Measurements from ENCODE around the gene RDH11.
"Not testable (repeated sequence)": the region's sequence is repeated elsewhere in the genome, so short reads cannot be mapped to it uniquely, and the experiment has no call there.

Gene RDH11

GRCh38 chr14:67695394-67695949 is at the start of gene RDH11:
Gene RDH11 (minus strand): TSS chr14:67695764. CDS start chr14:67695703, 61 bp downstream.
- peak; percentile 96 for DNase-seq (ENCODE audit: low spot score)

GRCh38 chr14:67744046-67744445 is 48.5 kb upstream of the RDH11 start:
- no peak for DNase-seq (ENCODE audit: low spot score)

- DNase-seq (ENCODE audit: low spot score), result peak; percentile 64
These were observed 43.4 kb upstream of the RDH11 start for GRCh38 chr14:67738740-67739504.

GRCh38 chr14:67736771-67737170 is 41.2 kb upstream of the RDH11 start:
- DNase-seq (ENCODE audit: low spot score), result no peak

- no peak for DNase-seq (ENCODE audit: low spot score)
These were observed 40.0 kb upstream of the RDH11 start for GRCh38 chr14:67735336-67736147.

- peak; percentile 49 for DNase-seq (ENCODE audit: low spot score)
These were observed 39.1 kb upstream of the RDH11 start for GRCh38 chr14:67734675-67735074.

GRCh38 chr14:67733616-67734015 is 38.1 kb upstream of the RDH11 start:
- DNase-seq (ENCODE audit: low spot score), result no peak

GRCh38 chr14:67729072-67729885 is 33.7 kb upstream of the RDH11 start:
- DNase-seq (ENCODE audit: low spot score), result no peak

- DNase-seq (ENCODE audit: low spot score), result no peak
These were observed 32.7 kb upstream of the RDH11 start for GRCh38 chr14:67728258-67728657.

GRCh38 chr14:67727361-67727760 is 31.8 kb upstream of the RDH11 start:
- DNase-seq (ENCODE audit: low spot score), result no peak

GRCh38 chr14:67725171-67725570 is 29.6 kb upstream of the RDH11 start:
- DNase-seq (ENCODE audit: low spot score), result no peak

GRCh38 chr14:67722293-67722692 is 26.7 kb upstream of the RDH11 start:
- no peak for DNase-seq (ENCODE audit: low spot score)

- no peak for DNase-seq (ENCODE audit: low spot score)
These were observed 26.3 kb upstream of the RDH11 start for GRCh38 chr14:67721875-67722274.

GRCh38 chr14:67719866-67720265 is 24.3 kb upstream of the RDH11 start:
- no peak for DNase-seq (ENCODE audit: low spot score)

GRCh38 chr14:67719385-67719784 is 23.8 kb upstream of the RDH11 start:
- not testable (repeated sequence) for DNase-seq (ENCODE audit: low spot score)

GRCh38 chr14:67718265-67718664 is 22.7 kb upstream of the RDH11 start:
- DNase-seq (ENCODE audit: low spot score), result no peak

GRCh38 chr14:67717048-67717447 is 21.5 kb upstream of the RDH11 start:
- no peak for DNase-seq (ENCODE audit: low spot score)

- peak; percentile 47 for DNase-seq (ENCODE audit: low spot score)
These were observed 14.6 kb upstream of the RDH11 start for GRCh38 chr14:67710209-67710608.

- DNase-seq (ENCODE audit: low spot score), result not testable (repeated sequence)
These were observed 14.2 kb upstream of the RDH11 start for GRCh38 chr14:67709796-67710195.

- not testable (repeated sequence) for DNase-seq (ENCODE audit: low spot score)
These were observed 13.8 kb upstream of the RDH11 start for GRCh38 chr14:67709346-67709745.

- DNase-seq (ENCODE audit: low spot score), result no peak
These were observed 9.6 kb upstream of the RDH11 start for GRCh38 chr14:67705211-67705610.

- peak; percentile 80 for DNase-seq (ENCODE audit: low spot score)
These were observed 9.0 kb upstream of the RDH11 start for GRCh38 chr14:67704484-67705089.

Data from RKO (cell line).